ENCODE measurements around the gene TROAP.

DNA sequence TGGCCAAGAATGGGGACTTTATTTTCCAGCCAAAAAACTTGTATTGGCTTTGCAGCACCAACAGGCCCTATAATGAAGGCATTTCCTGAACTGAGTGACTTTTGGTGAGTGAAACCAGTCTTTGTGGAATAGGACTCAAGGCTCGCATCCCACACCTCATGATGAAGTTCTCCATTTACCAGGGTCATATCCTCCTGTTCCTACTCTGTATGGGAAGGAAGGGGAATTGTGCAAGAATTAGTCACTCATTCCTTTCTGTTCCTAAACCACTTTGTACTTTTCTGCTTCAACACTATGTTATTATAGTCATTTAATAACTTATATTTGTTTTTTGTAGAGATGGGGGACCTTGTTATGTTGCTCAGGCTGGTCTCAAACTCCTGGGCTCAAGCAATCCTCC lies 41.9 kb downstream of the TROAP start:
- no peak for TF ChIP-seq CTCF (IDR thresholded peaks at IDR 0.05; ENCODE audit: low read depth, low read length, poor library complexity, severe bottlenecking)
- TF ChIP-seq EZH2phosphoT487 (IDR thresholded peaks at IDR 0.05; ENCODE audit: borderline replicate concordance, low read length) = no peak

Measured in DOHH2 (cell line).